ENCODE measurements around the gene SLC25A39. TPM values are rescaled to one million over a fixed set of nuclear protein-coding genes. Genes with fewer than 3 reads are reported as not detected.

Gene SLC25A39
- total and polyA plus RNA-seq, 2 of the 13 experiments (the other 11 are each of a cell fraction or from before 2014, with no cell fraction given), result 144 to 151 TPM

GRCh38 chr17:44324092-44324570, 492 bp downstream of the SLC25A39 start (continued):
- TF ChIP-seq ZNF207 (IDR thresholded peaks at IDR 0.05; ENCODE audit: borderline replicate concordance) (no peak), REXO4 (CRISPR knock-in tag; IDR thresholded peaks at IDR 0.05; ENCODE audit: borderline replicate concordance) (no peak), ZNF367 (CRISPR knock-in tag; IDR thresholded peaks at IDR 0.05; ENCODE audit: borderline replicate concordance) (no peak), PCBP1 (IDR thresholded peaks at IDR 0.05; ENCODE audit: borderline replicate concordance, low read depth, low read length) (no peak), KLF16 (CRISPR knock-in tag; IDR thresholded peaks at IDR 0.05) (no peak; a peak in 2 of 4 replicates), ZNF589 (CRISPR knock-in tag; conservative IDR thresholded peaks at IDR 0.05) (no peak), PHB2 (IDR thresholded peaks at IDR 0.05; ENCODE audit: partially characterized antibody) (no peak), MIER2 (CRISPR knock-in tag; IDR thresholded peaks at IDR 0.05) (no peak), RARG (CRISPR knock-in tag; IDR thresholded peaks at IDR 0.05; ENCODE audit: low read depth) (no peak), ZBTB38 (CRISPR knock-in tag; IDR thresholded peaks at IDR 0.05) (no peak), SAP130 (CRISPR knock-in tag; IDR thresholded peaks at IDR 0.05; ENCODE audit: low read depth) (no peak), PRPF4 (IDR thresholded peaks at IDR 0.05; ENCODE audit: low read depth, low read length, poor library complexity, severe bottlenecking) (no peak), PCBP2 (optimal IDR thresholded peaks at IDR 0.05; ENCODE audit: low read depth, low read length, poor library complexity, severe bottlenecking) (no peak), HNRNPL (IDR thresholded peaks at IDR 0.05; ENCODE audit: low read depth, low read length) (0 out of 2 replicates have a peak, but pooled peaks have one; percentile 29), FIP1L1 (IDR thresholded peaks at IDR 0.05; ENCODE audit: borderline replicate concordance, insufficient read depth, low read depth, low read length) (no peak), ZNF709 (CRISPR knock-in tag; IDR thresholded peaks at IDR 0.05) (no peak), HNRNPH1 (optimal IDR thresholded peaks at IDR 0.05; ENCODE audit: low read depth, low read length) (no peak), TARDBP (CRISPR knock-in tag; IDR thresholded peaks at IDR 0.05) (no peak), TEAD3 (CRISPR knock-in tag; optimal IDR thresholded peaks at IDR 0.05; ENCODE audit: borderline replicate concordance) (no peak), ZNF609 (CRISPR knock-in tag; IDR thresholded peaks at IDR 0.05; ENCODE audit: borderline replicate concordance) (no peak; the same call in 1 of the 2 replicates), CENPX (CRISPR knock-in tag; IDR thresholded peaks at IDR 0.05) (no peak), CREBL2 (CRISPR knock-in tag; IDR thresholded peaks at IDR 0.05; ENCODE audit: borderline replicate concordance) (0 out of 2 replicates have a peak, but pooled peaks have one; percentile 55), CAMTA2 (CRISPR knock-in tag; IDR thresholded peaks at IDR 0.05; ENCODE audit: borderline replicate concordance) (no peak; the same call in 1 of the 2 replicates), ZNF788 (CRISPR knock-in tag; IDR thresholded peaks at IDR 0.05; ENCODE audit: borderline replicate concordance) (peak; percentile 74), MTF1 (CRISPR knock-in tag; IDR thresholded peaks at IDR 0.05) (no peak), RAD21 (CRISPR knock-in tag; IDR thresholded peaks at IDR 0.05) (no peak), MXD3 (CRISPR knock-in tag; IDR thresholded peaks at IDR 0.05) (no peak; the same call in 1 of the 2 replicates), FOXM1 (CRISPR knock-in tag; IDR thresholded peaks at IDR 0.05) (peak; percentile 16; the same call in 1 of the 2 replicates)
